ENCODE results near the gene TSKS. TPM values are rescaled to one million over a fixed set of nuclear protein-coding genes. Genes with fewer than 3 reads are reported as not detected.
A peak's percentile ranks its signal among the peaks of the same experiment; 100 is the strongest.

Gene TSKS
- polyA plus RNA-seq, 3 donors: 0.37 to 0.81 (median 0.51) TPM

GRCh38 chr19:49766007-49766929, 3.2 kb upstream of the TSKS start:
- Histone ChIP-seq H4K20me1 (ENCODE audit: insufficient read depth, low read length) (peaks cover 33% of the 10 kb centered on the region), H2AFZ (ENCODE audit: insufficient read depth, low read depth, low read length, poor library complexity, severe bottlenecking) (peak overlapping the region; percentile 76), H3K4me3 (replicated peaks in 1 of 3; ENCODE audit: low read depth in 2 of 3, low read length in 3 of 3) (peak overlapping the region; percentile 33 to 74 (median 47)), H3K9ac (ENCODE audit: insufficient read depth, low read length, poor library complexity, severe bottlenecking) (peak overlapping the region; percentile 56), H3K9me3 (replicated peaks in 1 of 2; ENCODE audit: control insufficient read depth in 1 of 2, insufficient read depth in 1 of 2, low read length in 2 of 2) (no peaks in the 10 kb centered on the region), H3K27me3 (ENCODE audit: control insufficient read depth in 2 of 2, insufficient read depth in 2 of 2, low read length in 2 of 2) (no peaks in the 10 kb centered on the region), H3K27ac (ENCODE audit: low read depth in 1 of 2, low read length in 2 of 2) (peak overlapping the region; percentile 89 to 92), H3K36me3 (replicated peaks in 1 of 2; ENCODE audit: control insufficient read depth in 1 of 2, insufficient read depth in 2 of 2, low read length in 2 of 2) (peaks cover 0 to 12% of the 10 kb centered on the region in 2 donors), H3K4me2 (replicated peaks; ENCODE audit: extremely low read depth, low read length, poor library complexity, severe bottlenecking) (peak overlapping the region; percentile 74), H3K79me2 (ENCODE audit: insufficient read depth, low read length) (peaks cover 44% of the 10 kb centered on the region), H3K4me1 (ENCODE audit: control insufficient read depth in 1 of 2, insufficient read depth in 2 of 2, low read length in 2 of 2) (peaks cover 29 to 30% of the 10 kb centered on the region in 2 donors)
- Mint-ChIP-seq H3K27ac (peak overlapping the region; percentile 95 to 99 (median 98)), H3K4me3 (peak overlapping the region; percentile 85 to 95), H3K9me3 (no peaks in the 10 kb centered on the region), H3K4me1 (peaks cover 42% of the 10 kb centered on the region), H3K36me3 (peaks cover 6 to 13% of the 10 kb centered on the region in 2 donors), H3K27me3 (ENCODE audit: low read depth in 3 of 3) (peaks cover 1 to 2% (median 2%) of the 10 kb centered on the region in 3 donors)
- peak; percentile 100 for DNase-seq
- no peak for TF ChIP-seq CTCF (IDR thresholded peaks at IDR 0.05)
- intact Hi-C loops (cut with micrococcal nuclease): loop anchor here (2.0 to 5.0 kb wide), 5 partner anchors 41 to 125 kb away; partner anchors contain the start of genes MED25 (in 1 of the 2), PNKP (in 1 of the 2) and RRAS (in 1 of the 2)
- under 1% methylated on average over 37 of the region's 53 CpGs for WGBS (ENCODE audit: insufficient coverage)

GRCh38 chr19:49764341-49764740, 1.2 kb upstream of the TSKS start:
- no peak for DNase-seq
- Mint-ChIP-seq H3K4me1 (peaks cover 43% of the 10 kb centered on the region), H3K27ac (no peak overlapping the region), H3K9me3 (no peaks in the 10 kb centered on the region), H3K27me3 (ENCODE audit: low read depth in 3 of 3) (peaks cover 0 to 1% (median 0%) of the 10 kb centered on the region in 3 donors), H3K4me3 (no peak overlapping the region), H3K36me3 (peaks cover 3 to 5% of the 10 kb centered on the region in 2 donors)
- 100% methylated on average over 2 of the region's 8 CpGs for WGBS (ENCODE audit: insufficient coverage)
- H3K27me3 ChIP-seq (ENCODE audit: control insufficient read depth in 2 of 2, insufficient read depth in 2 of 2, low read length in 2 of 2): no peaks in the 10 kb centered on the region
- no peaks in the 10 kb centered on the region for H3K36me3 ChIP-seq (replicated peaks in 1 of 2; ENCODE audit: control insufficient read depth in 1 of 2, insufficient read depth in 2 of 2, low read length in 2 of 2)
- no peak overlapping the region for H3K9ac ChIP-seq (ENCODE audit: insufficient read depth, low read length, poor library complexity, severe bottlenecking)
- H3K4me2 ChIP-seq (replicated peaks; ENCODE audit: extremely low read depth, low read length, poor library complexity, severe bottlenecking): no peak overlapping the region
- H3K9me3 ChIP-seq (replicated peaks in 1 of 2; ENCODE audit: control insufficient read depth in 1 of 2, insufficient read depth in 1 of 2, low read length in 2 of 2): no peaks in the 10 kb centered on the region
- no peak overlapping the region for H3K4me3 ChIP-seq (replicated peaks in 1 of 3; ENCODE audit: low read depth in 2 of 3, low read length in 3 of 3)
- H2AFZ ChIP-seq (ENCODE audit: insufficient read depth, low read depth, low read length, poor library complexity, severe bottlenecking): no peak overlapping the region
- H3K79me2 ChIP-seq (ENCODE audit: insufficient read depth, low read length): peaks cover 25% of the 10 kb centered on the region
- no peak overlapping the region for H3K27ac ChIP-seq (ENCODE audit: low read depth in 1 of 2, low read length in 2 of 2)
- H3K4me1 ChIP-seq (ENCODE audit: control insufficient read depth in 1 of 2, insufficient read depth in 2 of 2, low read length in 2 of 2): peaks cover 29 to 34% of the 10 kb centered on the region in 2 donors
- peaks cover 21% of the 10 kb centered on the region for H4K20me1 ChIP-seq (ENCODE audit: insufficient read depth, low read length)
- no peak for TF ChIP-seq CTCF (IDR thresholded peaks at IDR 0.05)
- intact Hi-C loops (cut with micrococcal nuclease): no loop called here
